ENCODE data around the gene PSIP1. TPM values are rescaled to one million over a fixed set of nuclear protein-coding genes. Genes with fewer than 3 reads are reported as not detected.

The PSIP1 gene
- polyA plus RNA-seq, 1 donor (not counting 4 experiments of a cell fraction or from before 2014, with no cell fraction given) = 14.7 TPM

- peak; percentile 34 for FAIRE-seq
Observed at GRCh38 chr9:15552636-15553527, 42.1 kb upstream of the PSIP1 start, which contains the start of gene CCDC171. Gene CCDC171 (plus strand): TSS chr9:15553043. CDS start chr9:15564089, 11,046 bp downstream.

GRCh38 chr9:15549611-15550010 lies 38.8 kb upstream of the PSIP1 start:
- no peaks in the 10 kb centered on the region for H3K36me3 ChIP-seq (ENCODE audit: control insufficient read depth in 2 of 2, extremely low read depth in 1 of 2, insufficient read depth in 2 of 2, low read length in 2 of 2)

More at GRCh38 chr9:15552636-15553527, 42.1 kb upstream of the PSIP1 start, which contains the start of gene CCDC171:
- peaks cover 12% of the 10 kb centered on the region for H3K4me1 ChIP-seq (ENCODE audit: control insufficient read depth, extremely low read depth, insufficient read depth, low read length)
- H3K9me3 ChIP-seq (ENCODE audit: control insufficient read depth, low read depth, low read length) = no peaks in the 10 kb centered on the region
- H2AFZ ChIP-seq (ENCODE audit: control insufficient read depth, low read length) = peak within 1 kb of the TSS; percentile 98
- DNase-seq (ENCODE audit: low read depth, low spot score) = no peak
- no peaks in the 10 kb centered on the region for H4K20me1 ChIP-seq (ENCODE audit: control insufficient read depth, extremely low read depth, insufficient read depth, low read length)
- peak within 1 kb of the TSS; percentile 88 for H3K27ac ChIP-seq (ENCODE audit: control insufficient read depth, insufficient read depth, low read length)
- TF ChIP-seq EZH2 (IDR thresholded peaks at IDR 0.05; ENCODE audit: low read length) = no peak
- no peak for TF ChIP-seq CTCF (optimal IDR thresholded peaks at IDR 0.05 in 1 of 3, IDR thresholded peaks at IDR 0.05 in 1 of 3, conservative IDR thresholded peaks at IDR 0.05 in 1 of 3; ENCODE audit: extremely low read depth in 1 of 3, insufficient read depth in 2 of 3, low read length in 3 of 3)
- peak within 1 kb of the TSS; percentile 59 to 90 (median 76) for H3K4me3 ChIP-seq (ENCODE audit: control insufficient read depth in 2 of 3, extremely low read depth in 1 of 3, insufficient read depth in 2 of 3, low read depth in 1 of 3, low read length in 3 of 3)
- dilution Hi-C loops (cut with MboI; ENCODE audit: extremely low pct_ligation_motif_present, low sequenced_read_pairs) = no loop called here
- H3K36me3 ChIP-seq (ENCODE audit: control insufficient read depth in 2 of 2, extremely low read depth in 1 of 2, insufficient read depth in 2 of 2, low read length in 2 of 2) = no peaks in the 10 kb centered on the region
- H3K9ac ChIP-seq (ENCODE audit: control insufficient read depth, extremely low read depth, insufficient read depth, low read length) = peak within 1 kb of the TSS; percentile 85
- H3K27me3 ChIP-seq (ENCODE audit: control insufficient read depth, extremely low read depth, insufficient read depth, low read length) = no peaks in the 10 kb centered on the region
- peak within 1 kb of the TSS; percentile 88 for H3K4me2 ChIP-seq (ENCODE audit: control insufficient read depth, extremely low read depth, insufficient read depth, low read depth, low read length)
- no peaks in the 10 kb centered on the region for H3K79me2 ChIP-seq (ENCODE audit: control insufficient read depth, insufficient read depth, low read length)
- no peaks in the 10 kb centered on the region for H3K9me1 ChIP-seq (ENCODE audit: control insufficient read depth, extremely low read depth, insufficient read depth, low read length)

More at GRCh38 chr9:15549611-15550010, 38.8 kb upstream of the PSIP1 start:
- Histone ChIP-seq H3K9me1 (ENCODE audit: control insufficient read depth, extremely low read depth, insufficient read depth, low read length) (no peaks in the 10 kb centered on the region), H2AFZ (ENCODE audit: control insufficient read depth, low read length) (no peak overlapping the region), H3K4me2 (ENCODE audit: control insufficient read depth, extremely low read depth, insufficient read depth, low read depth, low read length) (no peak overlapping the region), H3K4me3 (ENCODE audit: control insufficient read depth in 2 of 3, extremely low read depth in 1 of 3, insufficient read depth in 2 of 3, low read depth in 1 of 3, low read length in 3 of 3) (no peak overlapping the region), H3K9me3 (ENCODE audit: control insufficient read depth, low read depth, low read length) (no peaks in the 10 kb centered on the region), H4K20me1 (ENCODE audit: control insufficient read depth, extremely low read depth, insufficient read depth, low read length) (no peaks in the 10 kb centered on the region), H3K4me1 (ENCODE audit: control insufficient read depth, extremely low read depth, insufficient read depth, low read length) (peaks cover 12% of the 10 kb centered on the region), H3K9ac (ENCODE audit: control insufficient read depth, extremely low read depth, insufficient read depth, low read length) (no peak overlapping the region), H3K27ac (ENCODE audit: control insufficient read depth, insufficient read depth, low read length) (no peak overlapping the region), H3K27me3 (ENCODE audit: control insufficient read depth, extremely low read depth, insufficient read depth, low read length) (no peaks in the 10 kb centered on the region), H3K79me2 (ENCODE audit: control insufficient read depth, insufficient read depth, low read length) (no peaks in the 10 kb centered on the region)
- DNase-seq (ENCODE audit: low read depth, low spot score) = no peak
- dilution Hi-C loops (cut with MboI; ENCODE audit: extremely low pct_ligation_motif_present, low sequenced_read_pairs) = no loop called here
- TF ChIP-seq EZH2 (IDR thresholded peaks at IDR 0.05; ENCODE audit: low read length) = no peak
- no peak for TF ChIP-seq CTCF (optimal IDR thresholded peaks at IDR 0.05 in 1 of 3, IDR thresholded peaks at IDR 0.05 in 1 of 3, conservative IDR thresholded peaks at IDR 0.05 in 1 of 3; ENCODE audit: extremely low read depth in 1 of 3, insufficient read depth in 2 of 3, low read length in 3 of 3)
- no peak for FAIRE-seq
